ENCODE results near the gene ZFP36L2. TPM values are rescaled to one million over a fixed set of nuclear protein-coding genes. Genes with fewer than 3 reads are reported as not detected.
"Not testable (repeated sequence)": the region's sequence is repeated elsewhere in the genome, so short reads cannot be mapped to it uniquely, and the experiment has no call there.

ZFP36L2 gene
- total RNA-seq, 1 experiment from 2014 or later: 105 TPM

DNA sequence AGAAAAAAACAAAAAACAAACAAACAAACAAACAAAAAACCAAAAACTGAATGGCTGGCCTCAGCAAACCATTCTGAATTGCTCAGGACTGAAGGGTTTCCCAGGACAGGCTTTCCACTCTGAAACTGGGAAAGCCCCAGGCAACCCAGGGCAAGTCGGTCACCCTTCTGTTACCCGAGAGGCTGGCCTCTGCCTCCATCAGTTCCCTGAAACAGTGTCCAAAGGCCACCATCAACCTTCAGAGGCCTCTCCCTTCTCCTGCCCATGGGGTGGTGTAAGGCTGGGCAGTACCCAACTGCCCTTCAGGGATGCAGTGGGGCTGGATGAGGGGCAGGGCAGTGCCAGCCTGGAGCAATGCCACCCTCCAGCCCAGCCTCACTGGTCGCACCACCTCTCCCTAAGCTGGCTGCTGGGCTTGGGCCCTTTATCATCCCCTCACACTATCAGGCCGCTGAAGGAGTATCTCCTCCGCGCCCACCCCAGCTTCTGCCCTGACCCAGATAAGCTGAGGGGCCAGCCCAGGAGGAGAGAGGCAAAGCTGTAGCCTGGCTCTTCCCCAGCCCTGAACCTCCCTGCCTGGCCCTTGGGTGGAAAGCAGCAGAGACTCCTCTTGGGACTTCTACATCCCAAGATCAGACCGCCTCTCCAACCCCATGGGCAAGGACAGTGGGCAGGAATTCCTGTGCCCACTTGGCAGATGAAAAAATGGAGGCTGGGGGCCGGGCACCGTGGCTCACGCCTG lies 35.9 kb downstream of the ZFP36L2 start:
- H4K5ac ChIP-seq (ENCODE audit: insufficient read length, low read depth, low read length): no peak overlapping the region
- H3K4me2 ChIP-seq (ENCODE audit: insufficient read depth, insufficient read length, low read length): no peak overlapping the region
- H2BK20ac ChIP-seq (ENCODE audit: low read depth, low read length, poor library complexity, severe bottlenecking): no peak overlapping the region
- Mint-ChIP-seq H3K9me3 (no peaks in the 10 kb centered on the region), H3K27ac (no peak overlapping the region; a peak in 1 of 7 replicates), H3K36me3 (ENCODE audit: insufficient read depth in 1 of 3, low read depth in 3 of 3) (no peaks in the 10 kb centered on the region), H3K27me3 (ENCODE audit: low read depth) (no peaks in the 10 kb centered on the region), H3K4me1 (peaks cover 36 to 41% of the 10 kb centered on the region in 2 experiments), H3K4me3 (no peak overlapping the region)
- no peak overlapping the region for H3T11ph ChIP-seq (ENCODE audit: low read length)
- H3K4me1 ChIP-seq (ENCODE audit: insufficient read depth, low read length): no peaks in the 10 kb centered on the region; the same call in 1 of the 2 replicates
- no peaks in the 10 kb centered on the region for H3K23me2 ChIP-seq (ENCODE audit: insufficient read length, low read depth, low read length, poor library complexity, severe bottlenecking)
- no peaks in the 10 kb centered on the region for H3K27me3 ChIP-seq (ENCODE audit: insufficient read depth, low read length)
- H3K14ac ChIP-seq (ENCODE audit: insufficient read depth, low read length): no peak overlapping the region
- H3K79me1 ChIP-seq (ENCODE audit: insufficient read depth, low read depth, low read length, poor library complexity, severe bottlenecking): no peaks in the 10 kb centered on the region
- no peak overlapping the region for H2AK5ac ChIP-seq (ENCODE audit: insufficient read length, low read length)
- no peak overlapping the region for H3K27ac ChIP-seq (ENCODE audit: insufficient read length, low read depth, low read length)
- H4K8ac ChIP-seq (replicated peaks; ENCODE audit: insufficient read length, low read depth, low read length): no peak overlapping the region
- no peak for DNase-seq
- H3K18ac ChIP-seq (ENCODE audit: insufficient read length, low read depth, low read length): no peak overlapping the region
- no peak overlapping the region for H3K9ac ChIP-seq (ENCODE audit: extremely low read depth, insufficient read length, low read length)
- H4K20me1 ChIP-seq (ENCODE audit: control insufficient read depth, insufficient read depth, insufficient read length): no peaks in the 10 kb centered on the region
- H3K79me2 ChIP-seq (ENCODE audit: insufficient read depth, low read length): no peaks in the 10 kb centered on the region
- no peak overlapping the region for H3K56ac ChIP-seq (ENCODE audit: insufficient read length, low read depth, low read length)
- WGBS (ENCODE audit: extremely low coverage, insufficient read length, low lambda C conversion rate): no CpG with 5 or more reads among the region's 10 CpGs
- no peak overlapping the region for H3K23ac ChIP-seq (ENCODE audit: insufficient read length, low read depth, low read length)
- H2BK5ac ChIP-seq (ENCODE audit: insufficient read length, low read length): no peak overlapping the region
- no peak overlapping the region for H2BK12ac ChIP-seq (ENCODE audit: insufficient read length, low read depth, low read length)
- H3K9me3 ChIP-seq (ENCODE audit: control insufficient read depth, low read depth, low read length): no peaks in the 10 kb centered on the region
- no peak overlapping the region for H2AFZ ChIP-seq (ENCODE audit: low read length)
- no peak overlapping the region for H3K4ac ChIP-seq (ENCODE audit: low read depth, low read length)
- TF ChIP-seq, protein P1, sequence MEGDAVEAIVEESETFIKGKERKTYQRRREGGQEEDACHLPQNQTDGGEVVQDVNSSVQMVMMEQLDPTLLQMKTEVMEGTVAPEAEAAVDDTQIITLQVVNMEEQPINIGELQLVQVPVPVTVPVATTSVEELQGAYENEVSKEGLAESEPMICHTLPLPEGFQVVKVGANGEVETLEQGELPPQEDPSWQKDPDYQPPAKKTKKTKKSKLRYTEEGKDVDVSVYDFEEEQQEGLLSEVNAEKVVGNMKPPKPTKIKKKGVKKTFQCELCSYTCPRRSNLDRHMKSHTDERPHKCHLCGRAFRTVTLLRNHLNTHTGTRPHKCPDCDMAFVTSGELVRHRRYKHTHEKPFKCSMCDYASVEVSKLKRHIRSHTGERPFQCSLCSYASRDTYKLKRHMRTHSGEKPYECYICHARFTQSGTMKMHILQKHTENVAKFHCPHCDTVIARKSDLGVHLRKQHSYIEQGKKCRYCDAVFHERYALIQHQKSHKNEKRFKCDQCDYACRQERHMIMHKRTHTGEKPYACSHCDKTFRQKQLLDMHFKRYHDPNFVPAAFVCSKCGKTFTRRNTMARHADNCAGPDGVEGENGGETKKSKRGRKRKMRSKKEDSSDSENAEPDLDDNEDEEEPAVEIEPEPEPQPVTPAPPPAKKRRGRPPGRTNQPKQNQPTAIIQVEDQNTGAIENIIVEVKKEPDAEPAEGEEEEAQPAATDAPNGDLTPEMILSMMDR (conservative IDR thresholded peaks at IDR 0.05): no peak
- no peak overlapping the region for H2BK15ac ChIP-seq (ENCODE audit: low read depth, low read length)
- H4K91ac ChIP-seq (ENCODE audit: insufficient read length, low read depth, low read length): no peak overlapping the region
- H2BK120ac ChIP-seq (ENCODE audit: low read depth, low read length, poor library complexity, severe bottlenecking): no peak overlapping the region

DNA sequence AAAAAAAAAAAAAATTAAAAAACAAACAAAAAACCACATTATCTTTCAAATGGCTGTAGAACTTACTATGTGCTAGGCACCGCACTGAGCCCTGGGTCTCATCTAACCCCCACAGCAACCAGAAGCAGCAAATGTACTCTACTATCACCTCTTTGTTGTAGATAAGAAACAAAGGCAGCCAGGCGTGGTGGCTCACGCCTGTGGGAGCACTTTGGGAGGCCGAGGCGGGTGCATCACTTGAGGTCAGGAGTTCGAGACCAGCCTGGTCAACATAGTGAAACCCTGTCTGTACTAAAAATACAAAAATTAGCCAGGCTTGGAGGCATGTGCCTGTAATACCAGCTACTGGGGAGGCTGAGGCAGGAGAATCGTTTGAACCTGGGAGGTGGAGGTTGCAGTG lies 36.5 kb downstream of the ZFP36L2 start:
- H3K23me2 ChIP-seq (ENCODE audit: insufficient read length, low read depth, low read length, poor library complexity, severe bottlenecking); H3K23ac ChIP-seq (ENCODE audit: insufficient read length, low read depth, low read length); H2BK15ac ChIP-seq (ENCODE audit: low read depth, low read length); H2BK12ac ChIP-seq (ENCODE audit: insufficient read length, low read depth, low read length); H2BK20ac ChIP-seq (ENCODE audit: low read depth, low read length, poor library complexity, severe bottlenecking); DNase-seq; H3K18ac ChIP-seq (ENCODE audit: insufficient read length, low read depth, low read length); H2AFZ ChIP-seq (ENCODE audit: low read length); H3K4me1 ChIP-seq (ENCODE audit: insufficient read depth, low read length); H3K56ac ChIP-seq (ENCODE audit: insufficient read length, low read depth, low read length); H3K79me2 ChIP-seq (ENCODE audit: insufficient read depth, low read length); H3K9me3 ChIP-seq (ENCODE audit: control insufficient read depth, low read depth, low read length); H3K27ac ChIP-seq (ENCODE audit: insufficient read length, low read depth, low read length); H3K27me3 Mint-ChIP-seq (ENCODE audit: low read depth); H3K79me1 ChIP-seq (ENCODE audit: insufficient read depth, low read depth, low read length, poor library complexity, severe bottlenecking); H4K91ac ChIP-seq (ENCODE audit: insufficient read length, low read depth, low read length); H3K4me2 ChIP-seq (ENCODE audit: insufficient read depth, insufficient read length, low read length); H2BK120ac ChIP-seq (ENCODE audit: low read depth, low read length, poor library complexity, severe bottlenecking); H3K9ac ChIP-seq (ENCODE audit: extremely low read depth, insufficient read length, low read length); H4K20me1 ChIP-seq (ENCODE audit: control insufficient read depth, insufficient read depth, insufficient read length); H3K36me3 Mint-ChIP-seq (ENCODE audit: insufficient read depth in 1 of 3, low read depth in 3 of 3); H4K8ac ChIP-seq (replicated peaks; ENCODE audit: insufficient read length, low read depth, low read length); H3K9me3 Mint-ChIP-seq; H3K27me3 ChIP-seq (ENCODE audit: insufficient read depth, low read length); H2AK5ac ChIP-seq (ENCODE audit: insufficient read length, low read length); H3K4ac ChIP-seq (ENCODE audit: low read depth, low read length); H3K14ac ChIP-seq (ENCODE audit: insufficient read depth, low read length); H3T11ph ChIP-seq (ENCODE audit: low read length); H4K5ac ChIP-seq (ENCODE audit: insufficient read length, low read depth, low read length); H3K27ac Mint-ChIP-seq; H2BK5ac ChIP-seq (ENCODE audit: insufficient read length, low read length); H3K4me3 Mint-ChIP-seq: not testable (repeated sequence)
- WGBS (ENCODE audit: extremely low coverage, insufficient read length, low lambda C conversion rate): no CpG with 5 or more reads among the region's 7 CpGs
- peaks cover 41 to 46% of the 10 kb centered on the region in 2 experiments for H3K4me1 Mint-ChIP-seq
